ENCODE measurements around the gene ATOX1. TPM values are rescaled to one million over a fixed set of nuclear protein-coding genes. Genes with fewer than 3 reads are reported as not detected.

ATOX1 gene
- total and polyA plus RNA-seq, 4 experiments from 2014 or later, result 28.2 to 64.5 (median 36.9) TPM

- Histone ChIP-seq H3K9me3 (ENCODE audit: control insufficient read depth in 1 of 2, low read length in 2 of 2) (no peaks in the 10 kb centered on the region), H3K27me3 (ENCODE audit: insufficient read depth, low read length) (no peaks in the 10 kb centered on the region), H3K4me1 (ENCODE audit: insufficient read depth, low read length) (peaks cover 35% of the 10 kb centered on the region), H3K36me3 (ENCODE audit: insufficient read depth, low read length) (no peaks in the 10 kb centered on the region), H3K4me3 (ENCODE audit: low read length in 2 of 2) (no peak overlapping the region), H3K27ac (ENCODE audit: low read depth, low read length) (no peak overlapping the region)
- Mint-ChIP-seq H3K4me3 (no peak overlapping the region), H3K4me1 (peaks cover 27 to 49% (median 37%) of the 10 kb centered on the region in 4 donors), H3K36me3 (peaks cover 22 to 56% of the 10 kb centered on the region in 2 donors), H3K27me3 (no peaks in the 10 kb centered on the region), H3K27ac (peak overlapping the region in 2 of 7 donors; percentile 3 to 54), H3K9me3 (no peaks in the 10 kb centered on the region)
- CTCF ChIA-PET (ENCODE audit: partially characterized antibody), result no interaction called here
- no peak for DNase-seq
- intact Hi-C loops (cut with micrococcal nuclease), result no loop called here
- POLR2A ChIA-PET (ENCODE audit: partially characterized antibody), result no interaction called here
These were observed 14.9 kb downstream of the ATOX1 start for GRCh38 chr5:151743530-151743929.

- peaks cover 25 to 59% of the 10 kb centered on the region in 2 donors for H3K36me3 Mint-ChIP-seq
- H3K27me3 Mint-ChIP-seq, result no peaks in the 10 kb centered on the region
- Histone ChIP-seq H3K27me3 (ENCODE audit: insufficient read depth, low read length) (no peaks in the 10 kb centered on the region), H3K27ac (ENCODE audit: low read depth, low read length) (no peak overlapping the region), H3K36me3 (ENCODE audit: insufficient read depth, low read length) (no peaks in the 10 kb centered on the region), H3K4me3 (ENCODE audit: low read length in 2 of 2) (no peak overlapping the region), H3K9me3 (ENCODE audit: control insufficient read depth in 1 of 2, low read length in 2 of 2) (no peaks in the 10 kb centered on the region), H3K4me1 (ENCODE audit: insufficient read depth, low read length) (peaks cover 35% of the 10 kb centered on the region)
- no peak for DNase-seq
- ChIA-PET POLR2A (ENCODE audit: partially characterized antibody) (no interaction called here), CTCF (ENCODE audit: partially characterized antibody) (interaction anchor here (2.0 kb wide), 1 partner anchor 22 kb away, joined by 9 read pairs; no protein-coding TSS in a partner anchor)
- peak overlapping the region in 3 of 7 donors; percentile 3 to 72 (median 50) for H3K27ac Mint-ChIP-seq
- H3K4me3 Mint-ChIP-seq, result no peak overlapping the region
- peaks cover 27 to 46% (median 37%) of the 10 kb centered on the region in 4 donors for H3K4me1 Mint-ChIP-seq
- H3K9me3 Mint-ChIP-seq, result no peaks in the 10 kb centered on the region
- intact Hi-C loops (cut with micrococcal nuclease), result no loop called here
These were observed 15.5 kb downstream of the ATOX1 start for GRCh38 chr5:151742870-151743294.

- Mint-ChIP-seq H3K27me3 (no peaks in the 10 kb centered on the region), H3K27ac (peak overlapping the region in 1 of 7 donors; percentile 39), H3K4me1 (peaks cover 26 to 38% (median 35%) of the 10 kb centered on the region in 4 donors), H3K4me3 (no peak overlapping the region), H3K9me3 (no peaks in the 10 kb centered on the region), H3K36me3 (peaks cover 30 to 62% of the 10 kb centered on the region in 2 donors)
- no peaks in the 10 kb centered on the region for H3K27me3 ChIP-seq (ENCODE audit: insufficient read depth, low read length)
- peaks cover 34% of the 10 kb centered on the region for H3K4me1 ChIP-seq (ENCODE audit: insufficient read depth, low read length)
- POLR2A ChIA-PET (ENCODE audit: partially characterized antibody), result interaction anchor here (1.0 kb wide), 1 partner anchor 29 kb away, joined by 3 read pairs; no protein-coding TSS in a partner anchor
- no peaks in the 10 kb centered on the region for H3K9me3 ChIP-seq (ENCODE audit: control insufficient read depth in 1 of 2, low read length in 2 of 2)
- intact Hi-C loops (cut with micrococcal nuclease), result loop anchor here (2.0 kb wide), 1 partner anchor 295 kb away; the partner anchor contains the start of gene SLC36A1
- H3K4me3 ChIP-seq (ENCODE audit: low read length in 2 of 2), result no peak overlapping the region
- H3K27ac ChIP-seq (ENCODE audit: low read depth, low read length), result no peak overlapping the region
- DNase-seq, result no peak
- no peaks in the 10 kb centered on the region for H3K36me3 ChIP-seq (ENCODE audit: insufficient read depth, low read length)
- CTCF ChIA-PET (ENCODE audit: partially characterized antibody), result interaction anchor here (0.8 to 3.2 kb wide), 13 partner anchors 8 to 607 kb away, joined by 3 to 22 read pairs (median 9); partner anchors contain the start of genes G3BP1 and SLC36A1
These were observed 16.6 kb downstream of the ATOX1 start for GRCh38 chr5:151741678-151742423.

DNA sequence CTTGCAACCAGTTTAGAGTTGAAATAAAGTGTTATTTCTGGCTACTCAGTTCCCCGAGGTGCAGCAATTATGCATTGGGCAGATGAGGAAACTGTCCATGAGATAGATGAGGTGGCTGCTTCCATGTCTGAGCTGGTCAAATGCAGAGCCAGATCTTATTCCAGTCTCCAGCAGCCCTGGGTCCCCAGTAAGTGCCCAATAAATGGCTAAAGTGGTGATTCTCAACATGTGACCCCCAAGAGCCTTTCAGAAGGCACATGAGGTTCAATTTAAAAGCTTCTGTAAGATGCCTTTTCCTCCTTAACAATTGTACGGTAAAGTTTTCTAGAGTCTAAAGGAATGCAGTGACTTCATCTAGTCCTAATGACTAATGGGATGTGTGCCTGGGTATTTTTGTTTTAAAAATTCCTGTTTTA, 17.5 kb downstream of the ATOX1 start:
- H3K27ac Mint-ChIP-seq, result peak overlapping the region in 4 of 7 donors; percentile 5 to 75 (median 41)
- no peaks in the 10 kb centered on the region for H3K27me3 Mint-ChIP-seq
- Histone ChIP-seq H3K27ac (ENCODE audit: low read depth, low read length) (no peak overlapping the region), H3K4me3 (ENCODE audit: low read length in 2 of 2) (no peak overlapping the region), H3K4me1 (ENCODE audit: insufficient read depth, low read length) (peaks cover 25% of the 10 kb centered on the region), H3K9me3 (ENCODE audit: control insufficient read depth in 1 of 2, low read length in 2 of 2) (no peaks in the 10 kb centered on the region), H3K36me3 (ENCODE audit: insufficient read depth, low read length) (no peaks in the 10 kb centered on the region), H3K27me3 (ENCODE audit: insufficient read depth, low read length) (no peaks in the 10 kb centered on the region)
- CTCF ChIA-PET (ENCODE audit: partially characterized antibody), result interaction anchor here (0.7 to 3.2 kb wide), 18 partner anchors 9 to 293 kb away, joined by 3 to 22 read pairs (median 4); partner anchors contain the start of genes ATOX1, G3BP1 and SLC36A1
- intact Hi-C loops (cut with micrococcal nuclease), result loop anchor here (1.0 to 2.0 kb wide), 2 partner anchors 82 to 294 kb away; partner anchors contain the start of gene SLC36A1
- no peaks in the 10 kb centered on the region for H3K9me3 Mint-ChIP-seq
- POLR2A ChIA-PET (ENCODE audit: partially characterized antibody), result interaction anchor here (1.0 kb wide), 1 partner anchor 30 kb away, joined by 3 read pairs; no protein-coding TSS in a partner anchor
- peaks cover 19 to 29% (median 27%) of the 10 kb centered on the region in 4 donors for H3K4me1 Mint-ChIP-seq
- peaks cover 34 to 65% of the 10 kb centered on the region in 2 donors for H3K36me3 Mint-ChIP-seq
- peak overlapping the region in 1 of 8 donors; percentile 40 for H3K4me3 Mint-ChIP-seq
- no peak for DNase-seq

GRCh38 chr5:151740336-151740942, 18.0 kb downstream of the ATOX1 start:
- Mint-ChIP-seq H3K36me3 (peaks cover 36 to 64% of the 10 kb centered on the region in 2 donors), H3K4me3 (peak overlapping the region in 1 of 8 donors; percentile 40), H3K27me3 (no peaks in the 10 kb centered on the region), H3K9me3 (no peaks in the 10 kb centered on the region), H3K4me1 (peaks cover 14 to 24% (median 22%) of the 10 kb centered on the region in 4 donors), H3K27ac (peak overlapping the region in 4 of 7 donors; percentile 5 to 75 (median 55))
- peak; percentile 38 to 58 (median 52) for DNase-seq
- ChIA-PET CTCF (ENCODE audit: partially characterized antibody) (interaction anchor here (0.6 to 3.2 kb wide), 20 partner anchors 9 to 402 kb away, joined by 3 to 22 read pairs (median 4); partner anchors contain the start of genes ATOX1 and SLC36A1), POLR2A (ENCODE audit: partially characterized antibody) (interaction anchor here (0.9 to 1.0 kb wide), 2 partner anchors 18 to 31 kb away, joined by 3 read pairs; partner anchors contain the start of gene ATOX1)
- Histone ChIP-seq H3K4me1 (ENCODE audit: insufficient read depth, low read length) (peaks cover 19% of the 10 kb centered on the region), H3K9me3 (ENCODE audit: control insufficient read depth in 1 of 2, low read length in 2 of 2) (no peaks in the 10 kb centered on the region), H3K27ac (ENCODE audit: low read depth, low read length) (no peak overlapping the region), H3K4me3 (ENCODE audit: low read length in 2 of 2) (no peak overlapping the region), H3K36me3 (ENCODE audit: insufficient read depth, low read length) (no peaks in the 10 kb centered on the region), H3K27me3 (ENCODE audit: insufficient read depth, low read length) (no peaks in the 10 kb centered on the region)
- intact Hi-C loops (cut with micrococcal nuclease), result loop anchor here (1.0 to 2.0 kb wide), 2 partner anchors 81 to 294 kb away; partner anchors contain the start of gene SLC36A1

DNA sequence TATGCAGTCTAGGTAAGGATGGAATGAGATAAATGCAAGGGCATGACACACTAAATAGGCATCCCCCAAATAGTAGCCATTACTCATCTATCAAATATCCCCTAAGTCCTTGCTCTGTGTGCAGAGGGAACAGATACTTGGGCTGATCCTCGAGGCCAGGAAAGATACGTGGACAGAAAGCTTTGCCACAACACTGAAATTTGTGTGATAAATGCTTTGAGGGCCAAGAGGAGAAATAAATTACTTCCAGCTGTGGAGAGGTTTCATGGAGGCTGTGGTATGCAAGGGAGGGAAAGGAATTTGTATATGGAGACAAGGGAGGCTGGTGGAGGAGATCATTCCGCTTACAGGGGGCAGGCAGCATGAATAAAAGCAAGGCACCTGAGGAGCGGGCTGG, 18.5 kb downstream of the ATOX1 start:
- ChIA-PET POLR2A (ENCODE audit: partially characterized antibody) (interaction anchor here (0.9 kb wide), 1 partner anchor 18 kb away, joined by 3 read pairs; the partner anchor contains the start of gene ATOX1), CTCF (ENCODE audit: partially characterized antibody) (interaction anchor here (0.6 to 3.2 kb wide), 18 partner anchors 9 to 403 kb away, joined by 3 to 22 read pairs (median 5); partner anchors contain the start of genes ATOX1 and SLC36A1)
- intact Hi-C loops (cut with micrococcal nuclease), result loop anchor here (1.0 to 2.0 kb wide), 2 partner anchors 81 to 293 kb away; partner anchors contain the start of gene SLC36A1
- peaks cover 36 to 61% of the 10 kb centered on the region in 2 donors for H3K36me3 Mint-ChIP-seq
- H3K9me3 Mint-ChIP-seq, result no peaks in the 10 kb centered on the region
- no peaks in the 10 kb centered on the region for H3K36me3 ChIP-seq (ENCODE audit: insufficient read depth, low read length)
- peaks cover 9 to 19% (median 17%) of the 10 kb centered on the region in 4 donors for H3K4me1 Mint-ChIP-seq
- peak overlapping the region in 1 of 8 donors; percentile 54 for H3K4me3 Mint-ChIP-seq
- H3K27me3 Mint-ChIP-seq, result no peaks in the 10 kb centered on the region
- no peak overlapping the region for H3K27ac ChIP-seq (ENCODE audit: low read depth, low read length)
- H3K27me3 ChIP-seq (ENCODE audit: insufficient read depth, low read length), result no peaks in the 10 kb centered on the region
- DNase-seq, result no peak
- peaks cover 14% of the 10 kb centered on the region for H3K4me1 ChIP-seq (ENCODE audit: insufficient read depth, low read length)
- H3K27ac Mint-ChIP-seq, result no peak overlapping the region
- H3K9me3 ChIP-seq (ENCODE audit: control insufficient read depth in 1 of 2, low read length in 2 of 2), result no peaks in the 10 kb centered on the region
- no peak overlapping the region for H3K4me3 ChIP-seq (ENCODE audit: low read length in 2 of 2)
